HCT116 (cell line): ENCODE measurements around the gene PDE9A. TPM values are rescaled to one million over a fixed set of nuclear protein-coding genes. Genes with fewer than 3 reads are reported as not detected.

Experiments used
- ATAC-seq: fragments of 200-7000 bp; cut with Tn5 transposase; 2 replicates; pipeline ENCODE4 v1.9.1; 2020; ENCODE audit warnings: mild to moderate bottlenecking, moderate library complexity
- BruUV-seq: library from RNA; stranded (reverse); fragments of 400-500 nt; replicated peaks from 2 replicates; lab custom pipeline; 2021; lab: Mats Ljungman, UMichigan
- CTCF ChIA-PET: fragments of 300-600 bp; sonication (Branson Sonifier 250); formaldehyde crosslinking; loops from one replicate; lab custom pipeline; 2021; ENCODE audit warnings: antibody characterized with exemption; lab: Charles Lee
- POLR2A ChIA-PET: fragments of 300-600, 350-600 bp; sonication (Branson Sonifier 250); formaldehyde crosslinking; loops from one replicate; lab custom pipeline; 2021; ENCODE audit warnings: antibody characterized with exemption; lab: Charles Lee
- RAD21 ChIA-PET, 2 experiments: fragments of 300-600 bp; sonication (Branson Sonifier 250); formaldehyde crosslinking; loops; one replicate each; lab custom pipeline; 2023; ENCODE audit warnings: low total read pairs in 2 of 2; ENCODE audit not compliant: uncharacterized antibody in 2 of 2, unreplicated experiment in 2 of 2, low non-redundant PET in 1 of 2; lab: Charles Lee
- DNase-seq: peaks from one replicate; pipeline ENCODE4 v3.0.0-alpha.2; 2010; ENCODE audit warnings: low read depth, low spot score
- H2AFZ ChIP-seq: fragments of 200-600 bp; shearing (Covaris generic), sonication (generic); 2 replicates; pipeline ENCODE4 v1.6.1; 2017; ENCODE audit warnings: low read depth, mixed run types, mixed read lengths, antibody characterized with exemption, low read length; ENCODE audit not compliant: poor library complexity, severe bottlenecking
- H3K27ac ChIP-seq: 2 replicates; pipeline ENCODE4 v1.5.1; 2012; ENCODE audit warnings: low read depth, low read length
- H3K27me3 ChIP-seq: fragments of 200-600 bp; sonication (generic); 2 replicates; pipeline ENCODE4 v1.6.1; 2016; ENCODE audit warnings: mixed run types, low read length, mixed read lengths; ENCODE audit not compliant: insufficient read depth
- H3K36me3 ChIP-seq, 2 experiments: fragments of 200-500 bp in 1 of 2; fragments of 200-600 bp in 1 of 2; sonication (Bioruptor generic) in 1 of 2; sonication (generic) in 1 of 2; 2 replicates each; pipeline versions ENCODE4 v1.5.1 to v1.6.1; 2014 to 2016; ENCODE audit warnings: low read length in 2 of 2, inconsistent platforms in 1 of 2, mixed read lengths in 1 of 2, mixed run types in 1 of 2; ENCODE audit not compliant: insufficient read depth in 2 of 2, control insufficient read depth in 1 of 2
- H3K4me1 ChIP-seq, 2 experiments: fragments of 200-600 bp in 1 of 2; sonication (generic) in 1 of 2; 2 replicates each; pipeline versions ENCODE4 v1.5.1 to v1.6.1; 2012 to 2017; ENCODE audit warnings: low read length in 2 of 2, inconsistent platforms in 1 of 2, mild to moderate bottlenecking in 1 of 2, mixed read lengths in 1 of 2, mixed run types in 1 of 2, moderate library complexity in 1 of 2; ENCODE audit not compliant: insufficient read depth in 2 of 2, control insufficient read depth in 1 of 2
- H3K4me2 ChIP-seq: fragments of 200-600 bp; sonication (generic); 2 replicates; pipeline ENCODE4 v1.6.1; 2017; ENCODE audit warnings: mixed run types, low read length, mixed read lengths
- H3K4me3 ChIP-seq, 2 experiments: fragments of 200-600 bp in 1 of 2; sonication (generic) in 1 of 2; replicated peaks in 1 of 2; 2 replicates each; pipeline ENCODE4 v1.5.1; 2011 to 2016; ENCODE audit warnings: low read length in 2 of 2, control low read depth in 1 of 2, low read depth in 1 of 2, mild to moderate bottlenecking in 1 of 2, mixed read lengths in 1 of 2, mixed run types in 1 of 2
- H3K79me2 ChIP-seq: fragments of 200-600 bp; sonication (generic); 2 replicates; pipeline ENCODE4 v1.6.1; 2017; ENCODE audit warnings: mild to moderate bottlenecking, mixed run types, low read length, moderate library complexity, mixed read lengths; ENCODE audit not compliant: insufficient read depth
- H3K9ac ChIP-seq: fragments of 200-600 bp; sonication (generic); 2 replicates; pipeline ENCODE4 v1.6.1; 2016; ENCODE audit warnings: low read length, mixed read lengths
- H3K9me2 ChIP-seq: fragments of 200-600 bp; sonication (generic), shearing (Covaris generic); 2 replicates; pipeline ENCODE4 v1.6.1; 2017; ENCODE audit warnings: mixed run types, mild to moderate bottlenecking, moderate library complexity; ENCODE audit not compliant: insufficient read depth
- H3K9me3 ChIP-seq, 2 experiments: fragments of 200-500 bp in 1 of 2; fragments of 200-600 bp in 1 of 2; sonication (Bioruptor generic) in 1 of 2; sonication (generic) in 1 of 2; 2 replicates each; pipeline ENCODE4 v1.6.1; 2014 to 2017; ENCODE audit warnings: low read length in 2 of 2, mixed read lengths in 2 of 2, inconsistent platforms in 1 of 2, low read depth in 1 of 2, mild to moderate bottlenecking in 1 of 2, mixed run types in 1 of 2, moderate library complexity in 1 of 2; ENCODE audit not compliant: control insufficient read depth in 1 of 2, insufficient read depth in 1 of 2
- H4K20me1 ChIP-seq: fragments of 200-600 bp; sonication (generic), shearing (Covaris generic); 2 replicates; pipeline ENCODE4 v1.6.1; 2017; ENCODE audit warnings: mixed run types, mild to moderate bottlenecking, moderate library complexity; ENCODE audit not compliant: insufficient read depth
- ELF1 ChIP-seq: IDR thresholded peaks from 2 replicates; pipeline ENCODE4 v1.6.1; 2012; ENCODE audit warnings: low read depth, borderline replicate concordance
- EZH2 ChIP-seq: fragments of 200-600 bp; sonication (generic); IDR thresholded peaks from 2 replicates; pipeline ENCODE4 v1.6.1; 2017; ENCODE audit warnings: antibody characterized with exemption, mixed run types
- JUND ChIP-seq: IDR thresholded peaks from 2 replicates; pipeline ENCODE4 v1.6.1; 2012
- MAX ChIP-seq: IDR thresholded peaks from 2 replicates; pipeline ENCODE4 v1.6.1; 2012
- SP1 ChIP-seq: IDR thresholded peaks from 2 replicates; pipeline ENCODE4 v1.6.1; 2012; ENCODE audit warnings: low read depth
- SRF ChIP-seq: IDR thresholded peaks from 2 replicates; pipeline ENCODE4 v1.6.1; 2012; ENCODE audit warnings: low read depth
- ZFX ChIP-seq: fragments of 450-650 bp; IDR thresholded peaks from 2 replicates; pipeline ENCODE4 v1.6.1; 2017
- intact Hi-C: fragments of 100-400 bp; cut with micrococcal nuclease; formaldehyde crosslinking; loops from 2 replicates; pipeline ENCODE4 v1.10.0; 2022
- total RNA-seq: library from RNA; stranded (reverse); gene quantifications from one replicate; pipeline ENCODE4 v1.2.1, GENCODE V29; 2021; ENCODE audit not compliant: unreplicated experiment

The PDE9A gene
- total RNA-seq, 1 experiment from 2014 or later, result 31.4 TPM

DNA sequence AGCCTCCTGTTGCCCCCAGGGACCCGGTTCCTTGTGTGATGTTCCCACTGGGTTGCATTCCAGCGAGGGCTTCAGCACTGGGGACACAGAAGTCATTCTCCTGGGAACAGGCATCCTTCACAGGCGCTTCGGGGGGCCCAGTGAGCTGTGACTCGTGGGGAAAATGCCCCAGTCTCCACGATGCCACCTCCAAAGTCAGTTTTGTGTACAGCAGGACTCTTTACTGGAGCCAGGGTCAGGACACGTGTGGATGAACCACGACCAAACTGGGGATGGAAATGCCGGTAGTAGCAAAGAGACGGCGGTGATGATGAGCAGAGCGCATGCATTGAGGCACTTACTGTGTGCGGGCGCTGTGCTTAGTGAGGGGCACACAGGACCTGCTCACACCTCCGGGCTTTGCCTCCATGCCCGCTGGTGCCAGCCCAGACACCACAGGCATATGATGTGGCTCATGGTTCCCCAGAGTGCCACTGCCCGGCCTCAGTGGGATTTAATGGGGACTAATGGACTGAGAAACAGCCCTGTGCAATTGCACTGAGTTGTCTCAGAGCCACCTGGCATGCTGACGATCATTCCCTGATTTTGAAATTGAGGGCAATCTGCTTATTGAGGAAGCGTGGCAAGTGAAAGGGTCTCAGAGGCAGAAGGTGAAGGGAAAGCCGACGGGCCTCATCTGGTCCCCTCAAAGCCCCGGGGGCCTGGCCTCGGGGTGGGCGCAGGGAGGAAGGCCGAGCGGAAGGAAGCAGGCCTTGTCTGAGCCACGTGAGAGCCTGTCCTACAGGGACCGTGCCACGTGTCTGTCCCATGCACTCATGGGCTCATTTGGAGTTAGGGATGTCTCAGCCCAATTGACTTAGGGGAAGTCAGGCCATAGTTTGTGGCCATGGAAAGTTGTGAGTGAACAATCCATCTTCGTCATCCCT, 91.4 kb downstream of the PDE9A start:
- no peaks in the 10 kb centered on the region for H3K36me3 ChIP-seq
- H3K4me3 ChIP-seq, result no peak overlapping the region
- H3K27ac ChIP-seq, result no peak overlapping the region
- BruUV-seq, result no TSS peak
- intact Hi-C loops, result no loop called here
- ChIA-PET CTCF (no interaction called here), RAD21 (no interaction called here), POLR2A (no interaction called here)
- H3K79me2 ChIP-seq, result no peaks in the 10 kb centered on the region
- H3K9ac ChIP-seq, result no peak overlapping the region
- no peaks in the 10 kb centered on the region for H3K9me2 ChIP-seq
- no peaks in the 10 kb centered on the region for H3K27me3 ChIP-seq
- H3K9me3 ChIP-seq, result no peaks in the 10 kb centered on the region
- no peak for ATAC-seq
- H3K4me1 ChIP-seq, result no peaks in the 10 kb centered on the region
- H3K4me2 ChIP-seq, result no peak overlapping the region
- H2AFZ ChIP-seq, result no peak overlapping the region
- DNase-seq, result no peak
- TF ChIP-seq ZFX (no peak), JUND (no peak), EZH2 (no peak), SP1 (no peak)
- no peaks in the 10 kb centered on the region for H4K20me1 ChIP-seq

- BruUV-seq, result no TSS peak
- intact Hi-C loops, result no loop called here
- Histone ChIP-seq H3K27me3 (no peaks in the 10 kb centered on the region), H3K27ac (no peak overlapping the region), H3K9me3 (no peaks in the 10 kb centered on the region), H3K4me2 (no peak overlapping the region), H3K4me1 (no peaks in the 10 kb centered on the region), H3K4me3 (no peak overlapping the region), H3K9ac (no peak overlapping the region), H2AFZ (no peak overlapping the region), H3K9me2 (no peaks in the 10 kb centered on the region), H3K79me2 (no peaks in the 10 kb centered on the region), H3K36me3 (no peaks in the 10 kb centered on the region), H4K20me1 (no peaks in the 10 kb centered on the region)
- TF ChIP-seq SRF (no peak), MAX (no peak), EZH2 (no peak), ELF1 (no peak)
- POLR2A ChIA-PET, result no interaction called here
- DNase-seq, result no peak
- ATAC-seq, result no peak
- CTCF ChIA-PET, result no interaction called here
- RAD21 ChIA-PET, result no interaction called here
These were observed 92.3 kb downstream of the PDE9A start for GRCh38 chr21:42745511-42746239.
